OCI-LY3 (cell line): ENCODE measurements around the gene VN1R5.

Experiments used
- H2AFZ ChIP-seq: fragments of 200-600, 300-600 bp; shearing (Covaris generic); 2 replicates; pipeline ENCODE4 v1.6.0; 2014; ENCODE audit warnings: antibody characterized with exemption, low read depth, low read length
- H3K27ac ChIP-seq: fragments of 200-600, 300-600 bp; sonication (generic); 2 replicates; pipeline ENCODE4 v1.5.1; 2014; ENCODE audit warnings: mild to moderate bottlenecking, low read length, moderate library complexity, mixed read lengths
- H3K27me3 ChIP-seq: fragments of 200-600, 300-600 bp; sonication (generic); 2 replicates; pipeline ENCODE4 v1.6.1; 2014; ENCODE audit warnings: low read depth, low read length, mixed read lengths
- H3K36me3 ChIP-seq: fragments of 200-600, 300-600 bp; sonication (generic); replicated peaks from 2 replicates; pipeline ENCODE3; 2014; ENCODE audit warnings: low read depth, low read length, mixed read lengths
- H3K4me1 ChIP-seq: fragments of 300-600, 200-600 bp; sonication (generic); 2 replicates; pipeline ENCODE4 v1.6.1; 2014; ENCODE audit warnings: low read length, mixed read lengths
- H3K4me2 ChIP-seq: fragments of 200-600, 300-600 bp; sonication (generic); 2 replicates; pipeline ENCODE4 v1.6.1; 2014; ENCODE audit warnings: low read length, mixed read lengths
- H3K4me3 ChIP-seq: fragments of 300-600, 200-600 bp; sonication (generic); 2 replicates; pipeline ENCODE4 v1.5.1; 2014; ENCODE audit warnings: antibody characterized with exemption, mild to moderate bottlenecking, low read length, moderate library complexity
- H3K79me2 ChIP-seq: fragments of 300-600, 200-600 bp; shearing (Covaris generic); 2 replicates; pipeline ENCODE4 v1.6.1; 2014; ENCODE audit warnings: mild to moderate bottlenecking, low read length, mixed read lengths
- H3K9ac ChIP-seq: fragments of 300-600, 200-600 bp; shearing (Covaris generic); 2 replicates; pipeline ENCODE4 v1.6.0; 2014; ENCODE audit warnings: mild to moderate bottlenecking, low read length, moderate library complexity
- H3K9me3 ChIP-seq: fragments of 200-600, 300-600 bp; shearing (Covaris generic); 2 replicates; pipeline ENCODE4 v1.6.1; 2014; ENCODE audit warnings: low read length, mixed read lengths; ENCODE audit not compliant: insufficient read depth
- H4K20me1 ChIP-seq: fragments of 200-600, 300-600 bp; sonication (generic); 2 replicates; pipeline ENCODE4 v1.6.1; 2016; ENCODE audit warnings: low read length, mixed read lengths; ENCODE audit not compliant: insufficient read depth
- CTCF ChIP-seq: fragments of 200-600, 300-600 bp; sonication (generic); IDR thresholded peaks from 2 replicates; pipeline ENCODE4 v1.5.1; 2014; ENCODE audit warnings: antibody characterized with exemption, low read length, low read depth
- EZH2phosphoT487 ChIP-seq: fragments of 200-600 bp; shearing (Covaris generic); IDR thresholded peaks from 2 replicates; pipeline ENCODE4 v1.6.1; 2018; ENCODE audit warnings: antibody characterized with exemption, mixed run types, low read depth

VN1R5 gene

GRCh38 chr1:247270003-247270402 is 14.1 kb downstream of the VN1R5 start:
- peaks cover 4% of the 10 kb centered on the region for H3K36me3 ChIP-seq
- H3K9me3 ChIP-seq = no peaks in the 10 kb centered on the region
- no peak overlapping the region for H3K4me2 ChIP-seq
- H3K79me2 ChIP-seq = no peaks in the 10 kb centered on the region
- no peak overlapping the region for H2AFZ ChIP-seq
- no peaks in the 10 kb centered on the region for H3K27me3 ChIP-seq
- no peaks in the 10 kb centered on the region for H4K20me1 ChIP-seq
- H3K4me1 ChIP-seq = peaks cover 6% of the 10 kb centered on the region
- no peak overlapping the region for H3K9ac ChIP-seq
- TF ChIP-seq EZH2phosphoT487 (no peak), CTCF (no peak)
- no peak overlapping the region for H3K4me3 ChIP-seq
- no peak overlapping the region for H3K27ac ChIP-seq

- Histone ChIP-seq H3K9me3 (no peaks in the 10 kb centered on the region), H3K9ac (no peak overlapping the region), H3K4me3 (no peak overlapping the region), H3K27ac (no peak overlapping the region), H3K4me2 (no peak overlapping the region), H3K4me1 (peaks cover 11% of the 10 kb centered on the region), H3K27me3 (no peaks in the 10 kb centered on the region), H3K36me3 (peaks cover 4% of the 10 kb centered on the region), H3K79me2 (no peaks in the 10 kb centered on the region), H4K20me1 (no peaks in the 10 kb centered on the region), H2AFZ (no peak overlapping the region)
- TF ChIP-seq CTCF = no peak
- TF ChIP-seq EZH2phosphoT487 = no peak
These were observed 17.1 kb downstream of the VN1R5 start for GRCh38 chr1:247273013-247273412.

GRCh38 chr1:247274605-247275256 is 18.9 kb downstream of the VN1R5 start:
- no peaks in the 10 kb centered on the region for H3K27me3 ChIP-seq
- H3K4me3 ChIP-seq = 0 out of 2 replicates have a peak overlapping the region, but pooled peaks have one; percentile 3
- no peaks in the 10 kb centered on the region for H4K20me1 ChIP-seq
- peaks cover 4% of the 10 kb centered on the region for H3K36me3 ChIP-seq
- no peaks in the 10 kb centered on the region for H3K9me3 ChIP-seq
- peak overlapping the region; percentile 64 for H2AFZ ChIP-seq
- H3K4me2 ChIP-seq = peak overlapping the region; percentile 51
- no peaks in the 10 kb centered on the region for H3K79me2 ChIP-seq
- H3K9ac ChIP-seq = no peak overlapping the region
- 0 out of 2 replicates have a peak overlapping the region, but pooled peaks have one; percentile 3 for H3K27ac ChIP-seq
- peaks cover 11% of the 10 kb centered on the region for H3K4me1 ChIP-seq
- TF ChIP-seq EZH2phosphoT487 (no peak), CTCF (no peak)

GRCh38 chr1:247277191-247277590 is 21.3 kb downstream of the VN1R5 start:
- H3K4me3 ChIP-seq = no peak overlapping the region
- peaks cover 11% of the 10 kb centered on the region for H3K4me1 ChIP-seq
- H3K79me2 ChIP-seq = no peaks in the 10 kb centered on the region
- no peaks in the 10 kb centered on the region for H3K9me3 ChIP-seq
- H3K27me3 ChIP-seq = no peaks in the 10 kb centered on the region
- H4K20me1 ChIP-seq = no peaks in the 10 kb centered on the region
- no peaks in the 10 kb centered on the region for H3K36me3 ChIP-seq
- H3K27ac ChIP-seq = no peak overlapping the region
- no peak overlapping the region for H3K9ac ChIP-seq
- H3K4me2 ChIP-seq = no peak overlapping the region
- no peak overlapping the region for H2AFZ ChIP-seq
- no peak for TF ChIP-seq EZH2phosphoT487
